ENCODE data around the gene ARFRP1. TPM values are rescaled to one million over a fixed set of nuclear protein-coding genes. Genes with fewer than 3 reads are reported as not detected.

The ARFRP1 gene
- total and polyA plus RNA-seq, 2 of the 13 experiments (the other 11 are each of a cell fraction or from before 2014, with no cell fraction given), result 32.0 to 51.1 TPM

- TF ChIP-seq TRAFD1 (CRISPR knock-in tag; IDR thresholded peaks at IDR 0.05; ENCODE audit: borderline replicate concordance) (no peak), UBTF (CRISPR knock-in tag; IDR thresholded peaks at IDR 0.05) (peak; percentile 57), HNF1A (IDR thresholded peaks at IDR 0.05; ENCODE audit: low read depth) (no peak), HNF1A (CRISPR knock-in tag; IDR thresholded peaks at IDR 0.05; ENCODE audit: borderline replicate concordance) (no peak), ZNF816 (CRISPR knock-in tag; IDR thresholded peaks at IDR 0.05; ENCODE audit: borderline replicate concordance) (no peak), AHR (CRISPR knock-in tag; IDR thresholded peaks at IDR 0.05) (0 out of 2 replicates have a peak, but pooled peaks have one; percentile 22), ZNF121 (CRISPR knock-in tag; IDR thresholded peaks at IDR 0.05) (no peak), SAFB2 (CRISPR knock-in tag; IDR thresholded peaks at IDR 0.05; ENCODE audit: borderline replicate concordance, low read depth) (peak; percentile 63), HDAC6 (IDR thresholded peaks at IDR 0.05; ENCODE audit: low read depth, low read length) (no peak), FOXJ3 (CRISPR knock-in tag; IDR thresholded peaks at IDR 0.05; ENCODE audit: borderline replicate concordance) (no peak), ZNF432 (CRISPR knock-in tag; IDR thresholded peaks at IDR 0.05; ENCODE audit: borderline replicate concordance) (no peak), ZBTB7B (CRISPR knock-in tag; IDR thresholded peaks at IDR 0.05) (peak; percentile 14; the same call in 1 of the 2 replicates), MNT (IDR thresholded peaks at IDR 0.05) (no peak), ZNF337 (CRISPR knock-in tag; IDR thresholded peaks at IDR 0.05; ENCODE audit: borderline replicate concordance, low read depth) (no peak)
- TF ChIP-seq, protein P1, sequence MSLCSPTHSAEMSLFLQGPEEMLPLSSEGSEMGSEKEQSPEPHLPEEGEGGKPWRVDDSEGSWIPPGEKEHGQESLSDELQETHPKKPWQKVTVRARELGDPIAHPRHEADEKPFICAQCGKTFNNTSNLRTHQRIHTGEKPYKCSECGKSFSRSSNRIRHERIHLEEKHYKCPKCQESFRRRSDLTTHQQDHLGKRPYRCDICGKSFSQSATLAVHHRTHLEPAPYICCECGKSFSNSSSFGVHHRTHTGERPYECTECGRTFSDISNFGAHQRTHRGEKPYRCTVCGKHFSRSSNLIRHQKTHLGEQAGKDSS (CRISPR knock-in tag; IDR thresholded peaks at IDR 0.05; ENCODE audit: borderline replicate concordance, low read depth), result no peak; the same call in 1 of the 2 replicates
These were observed 11.0 kb downstream of the ARFRP1 start, which contains the start of gene TNFRSF6B (continued) for GRCh38 chr20:63696628-63697356.
